H9 (cell line): ENCODE data around the gene CCL17. TPM values are rescaled to one million over a fixed set of nuclear protein-coding genes. Genes with fewer than 3 reads are reported as not detected.
A peak's percentile ranks its signal among the peaks of the same experiment; 100 is the strongest.

Source experiments
- DNase-seq: peaks from one replicate; pipeline ENCODE4 v3.0.0-alpha.2; 2017
- H2AFZ ChIP-seq: one replicate; pipeline ENCODE4 v1.6.1; 2013; ENCODE audit warnings: mild to moderate bottlenecking, low read length, control low read depth, moderate library complexity
- H2AK5ac ChIP-seq: 2 replicates; pipeline ENCODE4 v1.6.1; 2013; ENCODE audit warnings: low read length, control low read depth, mixed read lengths; ENCODE audit not compliant: insufficient read length
- H2BK120ac ChIP-seq: one replicate; pipeline ENCODE4 v1.6.1; 2013; ENCODE audit warnings: low read depth, mild to moderate bottlenecking, low read length, control low read depth, inconsistent platforms; ENCODE audit not compliant: poor library complexity, severe bottlenecking
- H2BK12ac ChIP-seq: 2 replicates; pipeline ENCODE4 v1.6.1; 2013; ENCODE audit warnings: low read length, control low read depth, mixed read lengths, low read depth; ENCODE audit not compliant: insufficient read length
- H2BK15ac ChIP-seq: 2 replicates; pipeline ENCODE4 v1.6.1; 2013; ENCODE audit warnings: low read depth, low read length, control low read depth
- H2BK20ac ChIP-seq: one replicate; pipeline ENCODE4 v1.6.1; 2013; ENCODE audit warnings: low read depth, mild to moderate bottlenecking, low read length, control low read depth, inconsistent platforms; ENCODE audit not compliant: poor library complexity, severe bottlenecking
- H2BK5ac ChIP-seq: 2 replicates; pipeline ENCODE4 v1.6.1; 2013; ENCODE audit warnings: low read length, control low read depth, mixed read lengths; ENCODE audit not compliant: insufficient read length
- H3K14ac ChIP-seq: 2 replicates; pipeline ENCODE4 v1.6.1; 2013; ENCODE audit warnings: low read length, control low read depth; ENCODE audit not compliant: insufficient read depth
- H3K18ac ChIP-seq: 2 replicates; pipeline ENCODE4 v1.6.1; 2013; ENCODE audit warnings: low read depth, mild to moderate bottlenecking, mixed read lengths, low read length, control low read depth; ENCODE audit not compliant: insufficient read length
- H3K23ac ChIP-seq: 2 replicates; pipeline ENCODE4 v1.6.1; 2013; ENCODE audit warnings: low read length, control low read depth, mixed read lengths, low read depth; ENCODE audit not compliant: insufficient read length
- H3K23me2 ChIP-seq: 2 replicates; pipeline ENCODE4 v1.6.1; 2013; ENCODE audit warnings: low read depth, mild to moderate bottlenecking, mixed read lengths, low read length, control low read depth; ENCODE audit not compliant: insufficient read length, poor library complexity, severe bottlenecking
- H3K27ac ChIP-seq: 2 replicates; pipeline ENCODE4 v1.5.1; 2013; ENCODE audit warnings: low read length, control low read depth, mixed read lengths, low read depth; ENCODE audit not compliant: insufficient read length
- H3K27me3 ChIP-seq: 2 replicates; pipeline ENCODE4 v1.6.1; 2013; ENCODE audit warnings: low read length, control low read depth, inconsistent platforms; ENCODE audit not compliant: insufficient read depth
- H3K4ac ChIP-seq: 2 replicates; pipeline ENCODE4 v1.6.1; 2013; ENCODE audit warnings: low read depth, mild to moderate bottlenecking, control low read depth, inconsistent platforms, low read length, moderate library complexity
- H3K4me1 ChIP-seq: 2 replicates; pipeline ENCODE4 v1.6.1; 2013; ENCODE audit warnings: low read length, control low read depth, inconsistent platforms; ENCODE audit not compliant: insufficient read depth
- H3K4me2 ChIP-seq: 2 replicates; pipeline ENCODE4 v1.6.1; 2013; ENCODE audit warnings: low read length, control low read depth, mixed read lengths; ENCODE audit not compliant: insufficient read length, insufficient read depth
- H3K56ac ChIP-seq: 2 replicates; pipeline ENCODE4 v1.6.1; 2013; ENCODE audit warnings: low read depth, mild to moderate bottlenecking, mixed read lengths, low read length, control low read depth; ENCODE audit not compliant: insufficient read length
- H3K79me1 ChIP-seq: 2 replicates; pipeline ENCODE4 v1.6.1; 2013; ENCODE audit warnings: low read depth, mild to moderate bottlenecking, moderate library complexity, low read length, control low read depth, inconsistent platforms; ENCODE audit not compliant: insufficient read depth, poor library complexity, severe bottlenecking
- H3K79me2 ChIP-seq: 2 replicates; pipeline ENCODE4 v1.6.1; 2013; ENCODE audit warnings: low read length, control low read depth, inconsistent platforms; ENCODE audit not compliant: insufficient read depth
- H3K9ac ChIP-seq: 2 replicates; pipeline ENCODE4 v1.6.1; 2013; ENCODE audit warnings: low read length, control low read depth, mixed read lengths; ENCODE audit not compliant: insufficient read length; ENCODE audit errors: extremely low read depth
- H3K9me3 ChIP-seq: one replicate; pipeline ENCODE4 v1.6.1; 2013; ENCODE audit warnings: low read depth, low read length, inconsistent platforms; ENCODE audit not compliant: control insufficient read depth
- H3T11ph ChIP-seq: one replicate; pipeline ENCODE4 v1.6.1; 2013; ENCODE audit warnings: mild to moderate bottlenecking, low read length, control low read depth, inconsistent platforms
- H4K20me1 ChIP-seq: one replicate; pipeline ENCODE4 v1.6.1; 2013; ENCODE audit not compliant: control insufficient read depth, insufficient read length, insufficient read depth
- H4K5ac ChIP-seq: 2 replicates; pipeline ENCODE4 v1.6.1; 2013; ENCODE audit warnings: low read depth, mild to moderate bottlenecking, mixed read lengths, low read length, control low read depth; ENCODE audit not compliant: insufficient read length
- H4K8ac ChIP-seq: replicated peaks from 2 replicates; pipeline ENCODE4 v1.6.1; 2013; ENCODE audit warnings: low read length, control low read depth, mixed read lengths, low read depth; ENCODE audit not compliant: insufficient read length
- H4K91ac ChIP-seq: 2 replicates; pipeline ENCODE4 v1.6.1; 2013; ENCODE audit warnings: low read depth, mild to moderate bottlenecking, moderate library complexity, mixed read lengths, low read length, control low read depth; ENCODE audit not compliant: insufficient read length
- H3K27ac Mint-ChIP-seq, 3 experiments: 2 replicates in 2 of 3; 3 replicates in 1 of 3; pipeline ENCODE4 v1.8.0; 2020 to 2021; ENCODE audit warnings: mixed read lengths in 3 of 3, mild to moderate bottlenecking in 1 of 3, moderate library complexity in 1 of 3
- H3K27me3 Mint-ChIP-seq: 2 replicates; pipeline ENCODE4 v1.8.0; 2021; ENCODE audit warnings: low read depth, mild to moderate bottlenecking, moderate library complexity, mixed read lengths
- H3K36me3 Mint-ChIP-seq, 3 experiments: 2 replicates in 2 of 3; 3 replicates in 1 of 3; pipeline ENCODE4 v1.8.0; 2020 to 2021; ENCODE audit warnings: low read depth in 3 of 3, mixed read lengths in 3 of 3; ENCODE audit not compliant: insufficient read depth in 1 of 3
- H3K4me1 Mint-ChIP-seq, 2 experiments: 2 replicates each; pipeline ENCODE4 v1.8.0; 2020; ENCODE audit warnings: mixed read lengths in 2 of 2
- H3K4me3 Mint-ChIP-seq, 2 experiments: 2 replicates in 1 of 2; 3 replicates in 1 of 2; pipeline ENCODE4 v1.8.0; 2020 to 2021; ENCODE audit warnings: mild to moderate bottlenecking in 2 of 2, mixed read lengths in 2 of 2, moderate library complexity in 1 of 2
- H3K9me3 Mint-ChIP-seq, 2 experiments: 2 replicates in 1 of 2; 3 replicates in 1 of 2; pipeline ENCODE4 v1.8.0; 2020; ENCODE audit warnings: mild to moderate bottlenecking in 2 of 2, mixed read lengths in 2 of 2, moderate library complexity in 1 of 2
- WGBS: extraction: QIAGEN DNeasy Blood & Tissue Kit; methylation state at CpG from one replicate; pipeline ENCODE4 v1.1.7; 2013; ENCODE audit warnings: missing lambda C conversion rate, low lambda C conversion rate, mixed read lengths; ENCODE audit not compliant: insufficient read length; ENCODE audit errors: extremely low coverage; 5-methylcytosine and 5-hydroxymethylcytosine counted together
- total RNA-seq: library from RNA; stranded (reverse); gene quantifications from 2 replicates; pipeline ENCODE4 v1.2.1, GENCODE V29; 2021
- TF ChIP-seq, protein P1 (sequence below): fragments of 200-600 bp; sonication (generic); conservative IDR thresholded peaks from 3 replicates; pipeline ENCODE4 v1.8.0; 2021; ENCODE audit warnings: antibody characterized with exemption, mild to moderate bottlenecking

Gene CCL17
- total RNA-seq, 1 experiment from 2014 or later, result not detected

- Mint-ChIP-seq H3K4me1 (peaks cover 18 to 25% of the 10 kb centered on the region in 2 experiments), H3K36me3 (no peaks in the 10 kb centered on the region), H3K27ac (no peak overlapping the region), H3K27me3 (peaks cover 2% of the 10 kb centered on the region; the same call in 1 of the 2 replicates), H3K4me3 (peak overlapping the region in 1 of 2 experiments; percentile 68; a peak in 2 of 5 replicates), H3K9me3 (no peaks in the 10 kb centered on the region)
- H3K56ac ChIP-seq, result no peak overlapping the region
- no peak overlapping the region for H3K14ac ChIP-seq
- H3K4me2 ChIP-seq, result peak overlapping the region; percentile 14
- H4K91ac ChIP-seq, result no peak overlapping the region
- H3K23me2 ChIP-seq, result no peaks in the 10 kb centered on the region
- H3K23ac ChIP-seq, result no peak overlapping the region
- no peaks in the 10 kb centered on the region for H4K20me1 ChIP-seq
- H2BK12ac ChIP-seq, result no peak overlapping the region
- H3T11ph ChIP-seq, result no peak overlapping the region
- H2BK15ac ChIP-seq, result no peak overlapping the region
- no peak overlapping the region for H2AK5ac ChIP-seq
- no peaks in the 10 kb centered on the region for H3K27me3 ChIP-seq
- H3K79me1 ChIP-seq, result no peaks in the 10 kb centered on the region
- no peak overlapping the region for H4K5ac ChIP-seq
- no peak overlapping the region for H2BK20ac ChIP-seq
- no peak overlapping the region for H3K18ac ChIP-seq
- H4K8ac ChIP-seq, result no peak overlapping the region
- no peak overlapping the region for H3K9ac ChIP-seq
- no peak overlapping the region for H3K4ac ChIP-seq
- no CpG with 5 or more reads among the region's 15 CpGs for WGBS
- H2BK120ac ChIP-seq, result no peak overlapping the region
- H3K79me2 ChIP-seq, result no peaks in the 10 kb centered on the region
- no peak overlapping the region for H2AFZ ChIP-seq
- DNase-seq, result no peak
- peaks cover 3% of the 10 kb centered on the region; the same call in 1 of the 2 replicates for H3K4me1 ChIP-seq
- TF ChIP-seq, protein P1, sequence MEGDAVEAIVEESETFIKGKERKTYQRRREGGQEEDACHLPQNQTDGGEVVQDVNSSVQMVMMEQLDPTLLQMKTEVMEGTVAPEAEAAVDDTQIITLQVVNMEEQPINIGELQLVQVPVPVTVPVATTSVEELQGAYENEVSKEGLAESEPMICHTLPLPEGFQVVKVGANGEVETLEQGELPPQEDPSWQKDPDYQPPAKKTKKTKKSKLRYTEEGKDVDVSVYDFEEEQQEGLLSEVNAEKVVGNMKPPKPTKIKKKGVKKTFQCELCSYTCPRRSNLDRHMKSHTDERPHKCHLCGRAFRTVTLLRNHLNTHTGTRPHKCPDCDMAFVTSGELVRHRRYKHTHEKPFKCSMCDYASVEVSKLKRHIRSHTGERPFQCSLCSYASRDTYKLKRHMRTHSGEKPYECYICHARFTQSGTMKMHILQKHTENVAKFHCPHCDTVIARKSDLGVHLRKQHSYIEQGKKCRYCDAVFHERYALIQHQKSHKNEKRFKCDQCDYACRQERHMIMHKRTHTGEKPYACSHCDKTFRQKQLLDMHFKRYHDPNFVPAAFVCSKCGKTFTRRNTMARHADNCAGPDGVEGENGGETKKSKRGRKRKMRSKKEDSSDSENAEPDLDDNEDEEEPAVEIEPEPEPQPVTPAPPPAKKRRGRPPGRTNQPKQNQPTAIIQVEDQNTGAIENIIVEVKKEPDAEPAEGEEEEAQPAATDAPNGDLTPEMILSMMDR, result no peak
- H3K9me3 ChIP-seq, result no peaks in the 10 kb centered on the region
- H2BK5ac ChIP-seq, result no peak overlapping the region
- H3K27ac ChIP-seq, result no peak overlapping the region
Measured at GRCh38 chr16:57371494-57372371, 32.8 kb upstream of the CCL17 start.
